HEK293 (cell line): ENCODE results near the gene ASPRV1.

Source experiments
- BCL11B ChIP-seq: fragments of 450-650 bp; formaldehyde crosslinking; IDR thresholded peaks from 2 replicates; pipeline ENCODE4 v1.5.1; 2016; ENCODE audit warnings: low read depth, missing biosample characterization, missing genetic modification characterization
- ZIC2 ChIP-seq: fragments of 450-650 bp; formaldehyde crosslinking; IDR thresholded peaks from 2 replicates; pipeline ENCODE4 v1.5.1; 2016; ENCODE audit warnings: missing biosample characterization, missing genetic modification characterization
- ZNF266 ChIP-seq: fragments of 450-650 bp; formaldehyde crosslinking; IDR thresholded peaks from 2 replicates; pipeline ENCODE4 v1.5.1; 2016; ENCODE audit warnings: missing biosample characterization, missing genetic modification characterization, low read depth
- ZNF830 ChIP-seq: fragments of 450-650 bp; IDR thresholded peaks from 2 replicates; pipeline ENCODE4 v1.5.0; 2018; ENCODE audit warnings: missing biosample characterization, missing genetic modification characterization, low read depth, mild to moderate bottlenecking, moderate library complexity
- TF ChIP-seq, protein P1 (sequence below): IDR thresholded peaks from 2 replicates; pipeline ENCODE4 v1.6.1; 2011; ENCODE audit warnings: mild to moderate bottlenecking, low read depth, low read length, borderline replicate concordance
- TF ChIP-seq, protein P2 (sequence below): fragments of 450-650 bp; formaldehyde crosslinking; IDR thresholded peaks from 2 replicates; pipeline ENCODE4 v1.5.1; 2016; ENCODE audit warnings: missing biosample characterization, missing genetic modification characterization

DNA sequence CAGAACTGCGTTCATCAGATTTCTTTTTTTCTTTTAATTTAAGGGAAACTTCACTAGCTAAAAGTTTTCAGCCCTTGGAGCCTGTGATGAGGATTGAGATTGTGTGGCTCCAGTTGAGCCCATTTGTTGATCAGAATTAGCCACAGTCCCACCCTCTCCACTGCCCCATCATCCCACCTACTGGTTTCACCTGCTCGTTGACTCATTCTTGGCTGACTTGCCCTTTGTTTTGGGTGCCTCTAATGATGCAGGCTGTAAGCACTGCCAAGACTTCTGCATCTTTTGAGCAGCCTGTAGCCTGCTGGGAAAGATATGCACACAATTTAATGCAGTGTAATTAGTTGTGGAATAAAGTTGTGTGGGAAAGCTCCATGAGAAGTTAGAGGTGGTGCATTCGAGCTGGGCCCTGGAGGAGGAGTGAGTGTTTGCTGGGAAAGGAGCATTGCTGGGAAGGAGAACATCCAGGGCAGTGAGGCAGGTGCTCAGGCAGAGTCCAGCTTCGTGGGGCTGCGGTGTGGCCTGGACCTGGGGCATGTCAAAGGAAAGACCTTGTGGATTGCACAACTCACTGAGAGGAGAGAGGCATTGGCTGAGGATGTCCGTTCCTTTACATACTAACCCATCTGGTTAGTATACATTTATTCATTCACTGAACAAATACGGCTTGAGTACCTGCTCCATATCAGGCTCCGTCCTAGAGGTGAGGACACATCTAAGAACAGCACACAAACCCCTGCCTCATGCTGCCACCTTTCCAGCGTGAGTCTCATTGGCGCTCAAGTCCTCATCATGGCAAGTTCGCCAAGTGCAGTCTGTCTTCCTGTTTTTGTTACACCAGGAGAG is 18.2 kb downstream of the ASPRV1 start:
- no peak for TF ChIP-seq ZNF830 (tag by site-specific recombination)
- TF ChIP-seq, protein P1, sequence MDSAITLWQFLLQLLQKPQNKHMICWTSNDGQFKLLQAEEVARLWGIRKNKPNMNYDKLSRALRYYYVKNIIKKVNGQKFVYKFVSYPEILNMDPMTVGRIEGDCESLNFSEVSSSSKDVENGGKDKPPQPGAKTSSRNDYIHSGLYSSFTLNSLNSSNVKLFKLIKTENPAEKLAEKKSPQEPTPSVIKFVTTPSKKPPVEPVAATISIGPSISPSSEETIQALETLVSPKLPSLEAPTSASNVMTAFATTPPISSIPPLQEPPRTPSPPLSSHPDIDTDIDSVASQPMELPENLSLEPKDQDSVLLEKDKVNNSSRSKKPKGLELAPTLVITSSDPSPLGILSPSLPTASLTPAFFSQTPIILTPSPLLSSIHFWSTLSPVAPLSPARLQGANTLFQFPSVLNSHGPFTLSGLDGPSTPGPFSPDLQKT = no peak
- no peak for TF ChIP-seq ZNF266 (tag by site-specific recombination)
- no peak for TF ChIP-seq BCL11B (tag by site-specific recombination)
- no peak for TF ChIP-seq ZIC2 (tag by site-specific recombination)
- TF ChIP-seq, protein P2, sequence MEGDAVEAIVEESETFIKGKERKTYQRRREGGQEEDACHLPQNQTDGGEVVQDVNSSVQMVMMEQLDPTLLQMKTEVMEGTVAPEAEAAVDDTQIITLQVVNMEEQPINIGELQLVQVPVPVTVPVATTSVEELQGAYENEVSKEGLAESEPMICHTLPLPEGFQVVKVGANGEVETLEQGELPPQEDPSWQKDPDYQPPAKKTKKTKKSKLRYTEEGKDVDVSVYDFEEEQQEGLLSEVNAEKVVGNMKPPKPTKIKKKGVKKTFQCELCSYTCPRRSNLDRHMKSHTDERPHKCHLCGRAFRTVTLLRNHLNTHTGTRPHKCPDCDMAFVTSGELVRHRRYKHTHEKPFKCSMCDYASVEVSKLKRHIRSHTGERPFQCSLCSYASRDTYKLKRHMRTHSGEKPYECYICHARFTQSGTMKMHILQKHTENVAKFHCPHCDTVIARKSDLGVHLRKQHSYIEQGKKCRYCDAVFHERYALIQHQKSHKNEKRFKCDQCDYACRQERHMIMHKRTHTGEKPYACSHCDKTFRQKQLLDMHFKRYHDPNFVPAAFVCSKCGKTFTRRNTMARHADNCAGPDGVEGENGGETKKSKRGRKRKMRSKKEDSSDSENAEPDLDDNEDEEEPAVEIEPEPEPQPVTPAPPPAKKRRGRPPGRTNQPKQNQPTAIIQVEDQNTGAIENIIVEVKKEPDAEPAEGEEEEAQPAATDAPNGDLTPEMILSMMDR (tag by site-specific recombination) = no peak
